Endothelial cell of umbilical vein (primary cell): ENCODE results near the gene MARK1. TPM values are rescaled to one million over a fixed set of nuclear protein-coding genes. Genes with fewer than 3 reads are reported as not detected.

Experiments
- BruUV-seq: library from RNA; stranded (reverse); fragments of 400-500 nt; replicated peaks from 2 replicates; lab custom pipeline; 2021; lab: Mats Ljungman, UMichigan
- CTCF ChIA-PET: fragments of 300-600, 350-600 bp; sonication (Branson Sonifier 250); formaldehyde crosslinking; loops from one replicate; lab custom pipeline; 2021; ENCODE audit warnings: antibody characterized with exemption, inconsistent platforms; lab: Charles Lee
- POLR2A ChIA-PET: fragments of 300-600, 350-600 bp; sonication (Branson Sonifier 250); formaldehyde crosslinking; loops from one replicate; lab custom pipeline; 2021; ENCODE audit warnings: antibody characterized with exemption, inconsistent platforms; lab: Charles Lee
- DNase-seq: peaks from one replicate; pipeline ENCODE4 v3.0.0-alpha.2; 2011; ENCODE audit warnings: low read depth, low spot score
- FAIRE-seq: peaks from 2 replicates; lab custom pipeline; 2011; peaks lifted over from hg19 to GRCh38; lab: Jason Lieb, UNC
- H2AFZ ChIP-seq: 2 replicates; pipeline ENCODE4 v1.6.0; 2012; ENCODE audit warnings: low read depth, low read length, control low read depth, inconsistent platforms
- H3K27ac ChIP-seq: 2 replicates; pipeline ENCODE4 v1.5.1; 2011; ENCODE audit warnings: low read depth, mild to moderate bottlenecking, control low read depth, low read length, moderate library complexity; ENCODE audit not compliant: insufficient read depth
- H3K27me3 ChIP-seq, 2 experiments: 2 replicates each; pipeline versions ENCODE4 v1.6.0 to v1.6.1; 2011; ENCODE audit warnings: low read length in 2 of 2, mixed read lengths in 1 of 2; ENCODE audit not compliant: control insufficient read depth in 2 of 2, insufficient read depth in 2 of 2
- H3K36me3 ChIP-seq, 2 experiments: 2 replicates in 1 of 2; 3 replicates in 1 of 2; pipeline ENCODE4 v1.5.1; 2011; ENCODE audit warnings: low read length in 2 of 2, mild to moderate bottlenecking in 1 of 2, moderate library complexity in 1 of 2; ENCODE audit not compliant: control insufficient read depth in 2 of 2, insufficient read depth in 2 of 2; ENCODE audit errors: extremely low read depth in 1 of 2
- H3K4me1 ChIP-seq: 3 replicates; pipeline ENCODE4 v1.5.1; 2011; ENCODE audit warnings: mild to moderate bottlenecking, low read length; ENCODE audit not compliant: control insufficient read depth, insufficient read depth; ENCODE audit errors: extremely low read depth
- H3K4me2 ChIP-seq: 2 replicates; pipeline ENCODE4 v1.6.1; 2011; ENCODE audit warnings: low read length, control low read depth, mixed read lengths; ENCODE audit not compliant: insufficient read depth
- H3K4me3 ChIP-seq, 3 experiments: fragments of 200-600 bp in 1 of 3; sonication (generic), shearing (Covaris generic) in 1 of 3; replicated peaks in 1 of 3; 2 replicates each; pipeline ENCODE4 v1.5.1; 2011 to 2016; ENCODE audit warnings: control low read depth in 3 of 3, low read length in 3 of 3, mild to moderate bottlenecking in 2 of 3, inconsistent platforms in 1 of 3, low read depth in 1 of 3, moderate library complexity in 1 of 3; ENCODE audit not compliant: insufficient read depth in 1 of 3
- H3K79me2 ChIP-seq: 2 replicates; pipeline ENCODE4 v1.6.0; 2012; ENCODE audit warnings: low read length, inconsistent platforms; ENCODE audit not compliant: control insufficient read depth, insufficient read depth
- H3K9ac ChIP-seq: replicated peaks from 2 replicates; pipeline ENCODE3; 2011; ENCODE audit warnings: low read length, control low read depth; ENCODE audit not compliant: insufficient read depth; ENCODE audit errors: extremely low read depth
- H3K9me1 ChIP-seq: replicated peaks from 3 replicates; pipeline ENCODE4 v1.6.0; 2011; ENCODE audit warnings: mild to moderate bottlenecking, low read length; ENCODE audit not compliant: control insufficient read depth, insufficient read depth; ENCODE audit errors: extremely low read depth
- H3K9me3 ChIP-seq: replicated peaks from 2 replicates; pipeline ENCODE4 v1.5.1; 2012; ENCODE audit warnings: low read length, inconsistent platforms; ENCODE audit not compliant: control insufficient read depth, insufficient read depth
- H4K20me1 ChIP-seq: replicated peaks from 2 replicates; pipeline ENCODE3; 2011; ENCODE audit warnings: mild to moderate bottlenecking, low read length; ENCODE audit not compliant: control insufficient read depth, insufficient read depth; ENCODE audit errors: extremely low read depth
- CTCF ChIP-seq, 2 donors: IDR thresholded peaks; 1 replicate in 1 of 2; 2 replicates in 1 of 2; pipeline ENCODE4 v1.5.1; 2011; ENCODE audit warnings: low read length in 2 of 2, mild to moderate bottlenecking in 2 of 2, moderate library complexity in 2 of 2, control low read depth in 1 of 2, inconsistent platforms in 1 of 2, low read depth in 1 of 2; ENCODE audit not compliant: insufficient read depth in 1 of 2; ENCODE audit errors: extremely low read depth in 1 of 2
- EZH2 ChIP-seq: IDR thresholded peaks from 2 replicates; pipeline ENCODE4 v1.6.1; 2012; ENCODE audit warnings: borderline replicate concordance, low read depth, mild to moderate bottlenecking, moderate library complexity, low read length, inconsistent platforms; ENCODE audit not compliant: severe bottlenecking
- FOS ChIP-seq: IDR thresholded peaks from 2 replicates; pipeline ENCODE4 v1.6.1; 2011; ENCODE audit warnings: mild to moderate bottlenecking, low read length, moderate library complexity, borderline replicate concordance; ENCODE audit not compliant: insufficient read depth
- GATA2 ChIP-seq: IDR thresholded peaks from 2 replicates; pipeline ENCODE4 v1.7.0; 2011; ENCODE audit warnings: low read depth, mild to moderate bottlenecking, moderate library complexity, mixed read lengths, low read length; ENCODE audit not compliant: insufficient read length, insufficient read depth
- JUN ChIP-seq: IDR thresholded peaks from 2 replicates; pipeline ENCODE4 v1.6.1; 2011; ENCODE audit warnings: borderline replicate concordance, low read depth; ENCODE audit not compliant: insufficient read length, insufficient read depth
- MAX ChIP-seq: IDR thresholded peaks from 2 replicates; pipeline ENCODE4 v1.6.1; 2011; ENCODE audit not compliant: insufficient read depth, insufficient read length
- MYC ChIP-seq: IDR thresholded peaks from one replicate; pipeline ENCODE4 v1.6.1; 2011; ENCODE audit warnings: mild to moderate bottlenecking, low read depth, low read length
- POLR2A ChIP-seq: IDR thresholded peaks from 2 replicates; pipeline ENCODE4 v1.6.1; 2012; ENCODE audit warnings: low read depth, mild to moderate bottlenecking, control low read depth, low read length
- POLR2AphosphoS5 ChIP-seq: IDR thresholded peaks from 2 replicates; pipeline ENCODE4 v1.6.1; 2012; ENCODE audit warnings: low read depth, mild to moderate bottlenecking, control low read depth, low read length, moderate library complexity; ENCODE audit not compliant: insufficient read depth
- dilution Hi-C: fragments of 300-500 bp; cut with MboI; formaldehyde crosslinking; loops from one replicate; pipeline ENCODE4 v1.15.0; 2019; ENCODE audit warnings: low sequenced_read_pairs; ENCODE audit not compliant: extremely low pct_ligation_motif_present
- intact Hi-C: fragments of 100-400 bp; cut with micrococcal nuclease; formaldehyde crosslinking; loops from one replicate; pipeline ENCODE4 v1.10.0; 2022
- polyA plus RNA-seq, 4 experiments: library from polyadenylated mRNA; depleted of rRNA in 3 of 4; stranded (reverse) in 3 of 4; unstranded in 1 of 4; fragments of >200 nt; gene quantifications; 2 replicates each; pipeline versions ENCODE4 v1.2.1 to v1.2.3, GENCODE V29; 2011 to 2012; ENCODE audit warnings: missing spikeins in 1 of 4
- total RNA-seq: library from RNA; stranded (reverse); gene quantifications from 2 replicates; pipeline ENCODE4 v1.2.3, GENCODE V29; 2021

MARK1 gene
- total and polyA plus RNA-seq, 2 donors (not counting 3 experiments of a cell fraction or from before 2014, with no cell fraction given): 1.2 to 5.5 TPM

GRCh38 chr1:220483700-220484099 lies 44.2 kb upstream of the MARK1 start:
- FAIRE-seq: no peak
- BruUV-seq: no TSS peak

More at GRCh38 chr1:220483700-220484099, 44.2 kb upstream of the MARK1 start:
- no peaks in the 10 kb centered on the region for H3K9me1 ChIP-seq
- no peaks in the 10 kb centered on the region for H3K27me3 ChIP-seq
- no peak overlapping the region for H2AFZ ChIP-seq
- no peak overlapping the region for H3K9ac ChIP-seq
- no peak overlapping the region for H3K4me3 ChIP-seq
- no peaks in the 10 kb centered on the region for H3K79me2 ChIP-seq
- no peaks in the 10 kb centered on the region for H3K9me3 ChIP-seq
- no peaks in the 10 kb centered on the region for H4K20me1 ChIP-seq
- H3K36me3 ChIP-seq: no peaks in the 10 kb centered on the region
- ChIA-PET CTCF (interaction anchor here (1.0 to 1.4 kb wide), 2 partner anchors 250 to 265 kb away, joined by 3 to 4 read pairs; no protein-coding TSS in a partner anchor), POLR2A (no interaction called here)
- dilution Hi-C loops: no loop called here
- no peak overlapping the region for H3K27ac ChIP-seq
- intact Hi-C loops: no loop called here
- no peak for DNase-seq
- H3K4me1 ChIP-seq: no peaks in the 10 kb centered on the region
- H3K4me2 ChIP-seq: no peak overlapping the region
- TF ChIP-seq CTCF (IDR thresholded peaks at IDR 0.05; ENCODE audit: extremely low read depth in 1 of 2, insufficient read depth in 1 of 2, low read depth in 1 of 2, low read length in 2 of 2): no peak
- TF ChIP-seq EZH2: no peak
- TF ChIP-seq JUN: no peak
- TF ChIP-seq GATA2: no peak
- no peak for TF ChIP-seq FOS
- no peak for TF ChIP-seq POLR2AphosphoS5
- no peak for TF ChIP-seq POLR2A
- no peak for TF ChIP-seq MAX
- no peak for TF ChIP-seq MYC
